ENCODE results near the gene SOBP. TPM values are rescaled to one million over a fixed set of nuclear protein-coding genes. Genes with fewer than 3 reads are reported as not detected.

Gene SOBP
- total RNA-seq, 1 donor from 2014 or later = 1.2 TPM

DNA sequence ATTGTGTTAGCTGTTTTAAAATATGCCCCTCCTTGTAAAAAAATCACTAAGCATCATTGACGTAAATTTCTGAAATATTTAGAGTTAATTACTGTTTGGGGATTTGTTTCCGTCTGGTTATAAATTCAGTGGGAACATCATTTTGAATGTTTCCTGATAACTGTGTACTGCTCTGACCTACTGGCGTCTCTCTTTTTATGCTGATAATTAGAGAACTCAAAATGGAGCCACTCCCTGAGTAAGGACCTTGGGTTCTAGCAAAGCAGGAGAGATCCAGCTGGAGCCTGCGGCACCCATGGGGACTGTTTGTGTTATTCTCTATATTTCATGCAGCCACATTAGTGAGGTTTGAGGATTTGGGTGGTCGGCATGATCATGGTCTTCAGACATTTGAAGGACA is 124.9 kb downstream of the SOBP start:
- no peaks in the 10 kb centered on the region for H3K27me3 ChIP-seq (ENCODE audit: control insufficient read depth, insufficient read depth, low read length)
- TF ChIP-seq, protein P1, sequence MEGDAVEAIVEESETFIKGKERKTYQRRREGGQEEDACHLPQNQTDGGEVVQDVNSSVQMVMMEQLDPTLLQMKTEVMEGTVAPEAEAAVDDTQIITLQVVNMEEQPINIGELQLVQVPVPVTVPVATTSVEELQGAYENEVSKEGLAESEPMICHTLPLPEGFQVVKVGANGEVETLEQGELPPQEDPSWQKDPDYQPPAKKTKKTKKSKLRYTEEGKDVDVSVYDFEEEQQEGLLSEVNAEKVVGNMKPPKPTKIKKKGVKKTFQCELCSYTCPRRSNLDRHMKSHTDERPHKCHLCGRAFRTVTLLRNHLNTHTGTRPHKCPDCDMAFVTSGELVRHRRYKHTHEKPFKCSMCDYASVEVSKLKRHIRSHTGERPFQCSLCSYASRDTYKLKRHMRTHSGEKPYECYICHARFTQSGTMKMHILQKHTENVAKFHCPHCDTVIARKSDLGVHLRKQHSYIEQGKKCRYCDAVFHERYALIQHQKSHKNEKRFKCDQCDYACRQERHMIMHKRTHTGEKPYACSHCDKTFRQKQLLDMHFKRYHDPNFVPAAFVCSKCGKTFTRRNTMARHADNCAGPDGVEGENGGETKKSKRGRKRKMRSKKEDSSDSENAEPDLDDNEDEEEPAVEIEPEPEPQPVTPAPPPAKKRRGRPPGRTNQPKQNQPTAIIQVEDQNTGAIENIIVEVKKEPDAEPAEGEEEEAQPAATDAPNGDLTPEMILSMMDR (IDR thresholded peaks at IDR 0.05; ENCODE audit: insufficient read depth, low read length, poor library complexity, severe bottlenecking) = no peak
- DNase-seq (ENCODE audit: low read depth) = no peak
- no peaks in the 10 kb centered on the region for H3K36me3 ChIP-seq (ENCODE audit: control insufficient read depth, insufficient read depth, low read length)
- H3K4me3 ChIP-seq (ENCODE audit: low read depth, low read length) = no peak overlapping the region

DNA sequence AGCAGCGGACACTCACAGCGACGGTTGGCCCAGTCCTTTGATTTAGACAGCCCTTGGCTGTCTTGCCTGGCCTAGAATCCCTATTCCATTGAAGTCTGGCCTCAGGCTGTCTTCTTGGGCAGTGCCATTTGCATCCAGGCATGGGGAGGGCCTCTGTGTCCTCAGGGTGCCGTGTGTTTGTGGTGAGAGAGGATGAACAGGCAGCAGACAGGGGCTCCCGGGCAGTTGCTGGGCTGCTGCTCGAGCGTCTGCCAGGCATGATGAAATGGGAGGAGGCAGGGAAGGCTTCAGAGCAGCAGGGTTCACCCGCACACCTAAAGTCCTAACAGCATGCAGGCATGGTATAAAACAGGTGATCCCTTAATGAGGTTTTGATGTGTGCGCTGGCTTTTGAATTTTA is 126.9 kb downstream of the SOBP start:
- no peaks in the 10 kb centered on the region for H3K27me3 ChIP-seq (ENCODE audit: control insufficient read depth, insufficient read depth, low read length)
- H3K4me3 ChIP-seq (ENCODE audit: low read depth, low read length) = no peak overlapping the region
- H3K36me3 ChIP-seq (ENCODE audit: control insufficient read depth, insufficient read depth, low read length) = no peaks in the 10 kb centered on the region
- TF ChIP-seq, protein P1 (IDR thresholded peaks at IDR 0.05; ENCODE audit: insufficient read depth, low read length, poor library complexity, severe bottlenecking) = no peak
- no peak for DNase-seq (ENCODE audit: low read depth)

DNA sequence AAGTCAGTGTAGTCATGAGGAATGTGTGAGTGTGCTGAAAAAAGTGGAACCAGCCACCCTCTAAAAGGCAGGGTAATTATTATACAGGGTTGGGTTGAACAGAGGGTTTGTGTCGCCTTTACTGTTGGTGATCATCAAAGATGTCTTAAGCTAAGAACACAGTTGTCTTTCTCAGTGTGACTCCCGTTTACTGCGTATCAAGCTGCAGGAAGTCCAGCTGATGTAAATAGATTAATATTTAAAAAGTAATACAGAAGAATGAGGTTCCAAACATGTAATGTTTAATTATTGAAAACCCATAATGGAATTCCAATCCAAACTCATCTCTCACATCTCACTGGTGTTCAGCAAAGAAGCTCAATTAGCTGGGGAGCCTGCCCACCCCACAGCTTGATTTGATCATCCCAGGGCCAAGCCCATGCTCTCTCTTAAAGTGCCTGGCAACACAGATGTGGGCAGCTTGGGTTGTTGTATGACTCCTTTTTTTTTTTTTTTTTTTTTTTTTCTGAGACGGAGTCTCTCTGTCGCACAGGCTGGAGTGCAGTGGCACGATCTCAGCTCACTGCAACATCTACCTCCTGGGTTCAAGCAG is 127.5 kb downstream of the SOBP start:
- no peak for DNase-seq (ENCODE audit: low read depth)
- H3K4me3 ChIP-seq (ENCODE audit: low read depth, low read length) = no peak overlapping the region
- H3K36me3 ChIP-seq (ENCODE audit: control insufficient read depth, insufficient read depth, low read length) = no peaks in the 10 kb centered on the region
- no peaks in the 10 kb centered on the region for H3K27me3 ChIP-seq (ENCODE audit: control insufficient read depth, insufficient read depth, low read length)
- TF ChIP-seq, protein P1 (IDR thresholded peaks at IDR 0.05; ENCODE audit: insufficient read depth, low read length, poor library complexity, severe bottlenecking) = no peak

DNA sequence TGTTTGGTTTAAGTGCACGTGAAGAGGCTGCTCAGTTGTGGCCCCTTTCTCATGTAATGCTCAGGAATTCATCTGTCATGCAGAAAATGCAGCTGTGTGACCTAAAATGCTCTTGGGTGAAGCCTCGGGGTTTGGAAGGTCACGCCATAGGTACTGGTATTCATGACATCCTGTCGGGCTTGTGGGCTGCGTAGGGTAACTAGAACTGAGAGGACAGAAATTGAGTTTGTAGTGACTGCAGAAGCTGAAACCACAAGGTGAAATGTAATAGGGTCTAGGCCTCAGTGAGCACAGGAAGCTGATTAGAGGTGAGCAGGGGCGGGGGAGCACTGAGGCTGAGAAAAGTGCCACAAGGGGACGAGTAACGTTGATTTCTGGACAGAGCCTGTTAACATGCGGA is 128.8 kb downstream of the SOBP start:
- no peaks in the 10 kb centered on the region for H3K27me3 ChIP-seq (ENCODE audit: control insufficient read depth, insufficient read depth, low read length)

DNA sequence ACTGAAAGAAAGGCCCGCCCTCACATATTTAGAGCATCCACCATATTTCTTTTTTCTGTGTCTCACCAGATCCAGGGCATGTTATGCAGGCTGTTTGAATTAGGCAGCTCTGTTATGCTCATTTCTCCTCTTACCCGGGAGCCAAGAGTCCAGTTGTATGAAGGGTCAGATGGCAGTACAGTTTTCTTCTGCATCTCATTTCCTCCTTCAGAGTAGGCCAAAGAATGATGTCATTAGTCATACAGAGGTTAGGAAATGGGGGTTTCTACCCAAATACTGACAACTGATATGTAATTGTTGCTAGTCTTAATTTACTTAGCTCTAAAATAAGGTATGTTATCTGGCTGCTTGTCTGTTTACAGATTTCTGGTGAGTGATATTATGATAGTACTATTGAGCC is 130.8 kb downstream of the SOBP start:
- Histone ChIP-seq H3K36me3 (ENCODE audit: control insufficient read depth, insufficient read depth, low read length) (no peaks in the 10 kb centered on the region), H3K27me3 (ENCODE audit: control insufficient read depth, insufficient read depth, low read length) (no peaks in the 10 kb centered on the region), H3K4me3 (ENCODE audit: low read depth, low read length) (no peak overlapping the region)
- TF ChIP-seq, protein P1 (IDR thresholded peaks at IDR 0.05; ENCODE audit: insufficient read depth, low read length, poor library complexity, severe bottlenecking) = no peak
- DNase-seq (ENCODE audit: low read depth) = no peak

More for the DNA sequence above, 128.8 kb downstream of the SOBP start:
- Histone ChIP-seq H3K36me3 (ENCODE audit: control insufficient read depth, insufficient read depth, low read length) (no peaks in the 10 kb centered on the region), H3K4me3 (ENCODE audit: low read depth, low read length) (no peak overlapping the region)
- DNase-seq (ENCODE audit: low read depth) = no peak
- TF ChIP-seq, protein P1 (IDR thresholded peaks at IDR 0.05; ENCODE audit: insufficient read depth, low read length, poor library complexity, severe bottlenecking) = no peak

Measured in kidney epithelial cell (primary cell).